ENCODE data around the gene CELA3A. TPM values are rescaled to one million over a fixed set of nuclear protein-coding genes. Genes with fewer than 3 reads are reported as not detected.
"Not testable (repeated sequence)": the region's sequence is repeated elsewhere in the genome, so short reads cannot be mapped to it uniquely, and the experiment has no call there.

Gene CELA3A
- total RNA-seq, 4 donors from 2014 or later, result not detected

DNA sequence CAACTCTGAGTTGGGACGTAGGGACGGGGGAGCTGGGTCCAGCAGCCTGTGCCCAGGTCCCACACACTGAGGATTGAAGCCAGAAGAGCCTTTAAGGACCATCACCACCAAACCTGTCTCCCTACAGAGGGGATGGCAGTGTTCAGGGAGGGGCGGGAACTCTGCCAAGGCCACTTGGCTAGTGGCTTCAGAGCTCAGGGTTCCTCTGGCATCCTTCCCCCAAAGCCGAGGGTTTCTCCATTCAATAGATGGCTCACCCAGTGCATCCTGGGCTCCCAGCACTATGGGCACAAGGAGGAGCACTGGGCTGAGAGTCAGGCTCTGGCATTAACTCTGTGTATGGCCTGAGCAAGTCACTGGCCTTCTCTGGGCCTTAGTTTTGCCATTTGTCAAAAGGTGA is 20.2 kb upstream of the CELA3A start:
- H3K4me3 ChIP-seq; H3K9me3 ChIP-seq; H3K27ac ChIP-seq (replicated peaks in 1 of 4); H3K4me1 ChIP-seq; H3K36me3 ChIP-seq; DNase-seq (ENCODE audit: extremely low spot score); intact Hi-C loops (cut with DNase I); H3K27me3 ChIP-seq: not testable (repeated sequence)
- 58% methylated on average over 2 of the region's 4 CpGs for WGBS

DNA sequence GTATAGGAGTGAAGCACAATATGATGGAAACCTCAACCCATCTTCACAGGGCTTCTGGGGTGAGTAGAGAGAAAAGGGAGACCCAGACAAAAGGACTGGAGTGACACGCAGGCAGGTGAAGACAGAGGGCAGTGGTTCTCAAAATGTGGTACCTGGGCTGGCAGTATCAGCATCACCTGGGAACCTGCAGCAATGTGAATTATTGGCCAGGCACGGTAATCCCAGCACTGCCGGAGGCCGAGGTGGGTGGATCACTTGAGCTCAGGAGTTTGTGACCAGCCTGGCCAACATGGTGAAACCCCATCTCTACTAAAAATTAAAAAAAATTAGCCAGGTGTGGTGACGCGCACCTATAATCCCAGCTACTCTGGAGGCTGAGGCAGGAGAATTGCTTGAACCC is 19.3 kb upstream of the CELA3A start:
- WGBS, result 94% methylated on average over 6 of the region's 6 CpGs
- H3K9me3 ChIP-seq; DNase-seq (ENCODE audit: extremely low spot score); intact Hi-C loops (cut with DNase I); H3K27ac ChIP-seq (replicated peaks in 1 of 4); H3K36me3 ChIP-seq; H3K27me3 ChIP-seq; H3K4me3 ChIP-seq; H3K4me1 ChIP-seq: not testable (repeated sequence)

DNA sequence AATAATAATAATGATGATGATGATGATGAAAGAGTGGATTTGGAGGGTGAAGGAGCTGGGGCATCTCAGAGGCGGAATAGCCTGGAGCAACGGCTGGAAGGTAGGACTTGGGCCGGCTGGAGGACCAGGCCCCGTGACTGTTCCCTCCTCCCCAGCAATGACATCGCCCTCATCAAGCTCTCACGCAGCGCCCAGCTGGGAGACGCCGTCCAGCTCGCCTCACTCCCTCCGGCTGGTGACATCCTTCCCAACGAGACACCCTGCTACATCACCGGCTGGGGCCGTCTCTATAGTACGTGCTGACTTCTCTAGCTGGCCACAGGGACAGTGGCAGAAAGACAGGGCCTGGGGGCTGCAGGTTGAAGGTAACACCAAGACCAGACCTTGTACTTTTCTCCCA is 17.9 kb upstream of the CELA3A start:
- H3K4me1 ChIP-seq; H3K27me3 ChIP-seq; H3K4me3 ChIP-seq; H3K36me3 ChIP-seq; H3K27ac ChIP-seq (replicated peaks in 1 of 4); H3K9me3 ChIP-seq; intact Hi-C loops (cut with DNase I); DNase-seq (ENCODE audit: extremely low spot score): not testable (repeated sequence)
- 54% methylated on average over 4 of the region's 15 CpGs for WGBS

DNA sequence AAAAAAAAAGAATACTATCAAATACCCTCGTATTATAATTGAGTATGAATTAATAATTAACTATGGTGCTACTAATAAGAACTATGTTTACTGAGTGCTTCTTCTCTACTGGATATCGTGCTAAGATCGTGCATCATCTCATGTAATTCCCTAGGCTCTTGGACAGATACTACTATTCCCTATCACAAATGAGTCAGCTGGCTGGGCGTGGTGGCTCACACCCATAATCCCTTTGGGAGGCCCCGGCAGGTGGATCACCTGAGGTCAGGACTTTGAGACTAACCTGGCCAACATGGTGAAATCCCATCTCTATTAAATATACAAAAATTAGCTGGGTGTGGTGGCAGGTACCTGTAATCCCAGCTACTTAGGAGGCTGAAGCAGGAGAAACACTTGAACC is 15.6 kb upstream of the CELA3A start:
- H3K4me1 ChIP-seq; H3K4me3 ChIP-seq; H3K9me3 ChIP-seq; H3K27me3 ChIP-seq; intact Hi-C loops (cut with DNase I); DNase-seq (ENCODE audit: extremely low spot score); H3K27ac ChIP-seq (replicated peaks in 1 of 4); H3K36me3 ChIP-seq: not testable (repeated sequence)
- WGBS, result 0% methylated on average over 1 of the region's 5 CpGs

GRCh38 chr1:21986386-21986785 is 15.1 kb upstream of the CELA3A start:
- H3K27me3 ChIP-seq; H3K36me3 ChIP-seq; H3K9me3 ChIP-seq; H3K27ac ChIP-seq (replicated peaks in 1 of 4); DNase-seq (ENCODE audit: extremely low spot score); H3K4me3 ChIP-seq; intact Hi-C loops (cut with DNase I); H3K4me1 ChIP-seq: not testable (repeated sequence)
- WGBS, result 84% methylated on average over 7 of the region's 12 CpGs

DNA sequence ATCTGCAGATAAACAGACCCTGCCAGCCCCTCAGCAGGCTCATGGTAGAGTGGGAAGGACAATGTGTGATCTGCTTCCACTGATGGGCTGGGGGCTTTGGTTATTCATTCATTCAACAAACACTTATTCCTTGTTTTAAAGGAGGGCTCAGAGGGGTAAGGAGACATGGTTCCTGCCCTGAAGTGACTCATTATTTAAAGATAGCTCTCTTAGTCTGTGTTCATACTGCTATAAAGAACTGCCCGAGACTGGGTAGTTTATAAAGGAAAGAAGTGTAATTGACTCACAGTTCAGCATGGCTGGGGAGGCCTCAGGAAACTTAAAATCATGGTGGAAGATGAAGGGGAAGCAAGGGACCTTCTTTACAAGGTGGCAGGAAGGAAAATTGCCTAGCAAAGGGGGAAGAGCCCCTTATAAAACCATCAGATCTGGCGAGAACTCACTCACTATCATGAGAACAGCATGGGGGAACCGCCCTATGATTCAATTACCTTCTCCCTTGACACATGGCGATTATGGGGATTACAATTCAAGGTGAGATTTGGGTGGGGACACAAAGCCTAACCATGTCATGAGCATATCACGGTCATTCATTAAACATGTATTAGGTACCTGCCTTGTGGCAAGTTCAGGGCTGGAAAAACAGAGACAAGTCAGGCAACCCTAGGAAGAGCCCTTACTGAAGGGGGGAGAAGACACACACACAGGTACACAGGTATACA is 11.6 kb upstream of the CELA3A start:
- H3K9me3 ChIP-seq; H3K4me1 ChIP-seq; DNase-seq (ENCODE audit: extremely low spot score); H3K27ac ChIP-seq (replicated peaks in 1 of 4); H3K27me3 ChIP-seq; H3K36me3 ChIP-seq; H3K4me3 ChIP-seq: not testable (repeated sequence)
- 62% methylated on average over 3 of the region's 5 CpGs for WGBS
- intact Hi-C loops (cut with DNase I), result loop anchor here (2.0 kb wide), 1 partner anchor 21 kb away; no protein-coding TSS in a partner anchor

DNA sequence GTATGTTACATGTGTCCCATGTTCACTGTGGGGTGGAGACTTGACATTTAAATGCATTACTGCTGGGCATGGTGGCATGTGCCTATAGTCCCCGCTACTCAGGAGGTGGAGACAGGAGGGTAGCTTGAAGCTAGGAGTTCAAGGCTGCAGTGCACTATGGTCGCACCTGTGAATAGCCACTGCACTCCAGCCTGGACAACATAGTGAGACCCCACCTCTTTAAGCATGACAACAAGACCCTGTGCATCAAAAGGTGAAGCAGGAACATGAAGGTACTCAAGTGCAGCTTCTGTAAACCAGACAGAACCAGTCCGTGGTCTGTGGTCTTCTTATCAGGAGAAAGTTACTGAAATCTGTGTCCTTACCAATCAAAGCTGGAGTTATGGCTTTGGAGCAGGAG is 9.3 kb upstream of the CELA3A start:
- intact Hi-C loops (cut with DNase I); DNase-seq (ENCODE audit: extremely low spot score); H3K27me3 ChIP-seq: not testable (repeated sequence)

GRCh38 chr1:21994716-21995115 is 6.7 kb upstream of the CELA3A start:
- H3K27me3 ChIP-seq; H3K4me1 ChIP-seq; H3K4me3 ChIP-seq; DNase-seq (ENCODE audit: extremely low spot score); intact Hi-C loops (cut with DNase I); H3K27ac ChIP-seq (replicated peaks in 1 of 4); H3K9me3 ChIP-seq; H3K36me3 ChIP-seq: not testable (repeated sequence)
- WGBS, result 100% methylated on average over 8 of the region's 8 CpGs

More for the DNA sequence above, 9.3 kb upstream of the CELA3A start:
- not testable (repeated sequence) for H3K27ac ChIP-seq (replicated peaks in 1 of 4); H3K4me1 ChIP-seq; H3K36me3 ChIP-seq; H3K9me3 ChIP-seq; H3K4me3 ChIP-seq
- 83% methylated on average over 2 of the region's 3 CpGs for WGBS

- H3K36me3 ChIP-seq; H3K4me1 ChIP-seq; intact Hi-C loops (cut with DNase I); H3K27ac ChIP-seq (replicated peaks in 1 of 4); DNase-seq (ENCODE audit: extremely low spot score); H3K27me3 ChIP-seq; H3K9me3 ChIP-seq; H3K4me3 ChIP-seq: not testable (repeated sequence)
- WGBS, result 100% methylated on average over 3 of the region's 3 CpGs
These were observed 4.8 kb upstream of the CELA3A start for GRCh38 chr1:21996663-21996970.

DNA sequence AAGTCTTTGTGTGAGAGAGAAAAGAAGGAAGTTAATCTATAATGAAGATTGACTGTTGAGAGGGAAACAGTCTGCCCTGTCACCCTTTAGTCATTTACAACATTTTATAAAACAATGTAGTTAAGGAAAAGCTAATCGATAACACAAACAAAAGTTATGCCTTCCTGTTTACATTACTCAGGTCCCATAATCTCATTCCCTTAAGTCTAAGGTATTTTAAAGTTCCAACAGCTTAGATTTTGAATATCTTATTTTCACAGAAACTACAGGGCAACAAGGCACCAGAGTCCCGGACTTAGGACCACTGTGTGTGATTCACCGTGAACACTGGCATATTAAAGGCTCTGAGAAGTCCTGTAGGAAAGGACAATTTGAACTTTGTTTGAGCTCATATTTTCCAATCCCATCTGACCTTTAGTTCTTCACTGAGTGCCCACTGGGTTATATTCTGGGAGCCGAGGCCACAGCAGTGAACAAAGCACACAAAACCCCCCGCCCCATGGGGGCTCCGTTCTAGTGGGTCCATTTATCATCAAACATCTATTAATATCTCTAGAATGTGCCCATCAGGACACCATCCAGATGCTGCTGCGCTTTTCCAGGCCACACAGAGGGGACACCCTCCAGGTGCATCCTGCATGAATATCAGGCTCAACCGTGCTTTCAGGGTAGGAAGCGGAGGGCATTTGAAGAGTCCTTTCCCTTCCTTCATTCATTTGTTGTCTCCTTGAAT is 3.4 kb upstream of the CELA3A start:
- intact Hi-C loops (cut with DNase I); H3K27me3 ChIP-seq; DNase-seq (ENCODE audit: extremely low spot score); H3K9me3 ChIP-seq; H3K4me1 ChIP-seq; H3K4me3 ChIP-seq; H3K27ac ChIP-seq (replicated peaks in 1 of 4); H3K36me3 ChIP-seq: not testable (repeated sequence)
- 77% methylated on average over 9 of the region's 9 CpGs for WGBS

- H3K27me3 ChIP-seq; intact Hi-C loops (cut with DNase I); DNase-seq (ENCODE audit: extremely low spot score); H3K9me3 ChIP-seq; H3K27ac ChIP-seq (replicated peaks in 1 of 4); H3K36me3 ChIP-seq; H3K4me1 ChIP-seq; H3K4me3 ChIP-seq: not testable (repeated sequence)
- WGBS, result 84% methylated on average over 7 of the region's 15 CpGs
These were observed 2.7 kb upstream of the CELA3A start for GRCh38 chr1:21998624-21999294.

DNA sequence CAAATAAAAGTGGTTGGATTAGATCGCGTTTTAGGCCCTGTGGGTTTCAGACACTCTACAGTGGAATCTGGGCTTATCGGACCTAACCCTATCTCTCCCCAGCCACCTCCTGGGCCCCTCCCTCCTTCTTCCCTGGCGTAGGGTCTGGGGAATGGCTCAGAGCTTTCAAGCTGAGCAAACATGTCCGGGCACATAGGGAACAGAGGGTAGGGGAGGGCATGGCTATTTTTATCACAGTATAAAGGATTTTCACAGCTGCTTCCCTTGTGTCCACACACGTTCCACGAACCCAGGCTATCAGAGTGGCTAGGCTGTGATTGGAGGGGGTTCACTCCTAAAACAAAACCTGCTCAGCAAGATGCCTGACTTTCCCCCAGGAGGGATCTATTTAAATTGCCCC is 1.8 kb upstream of the CELA3A start:
- H3K27me3 ChIP-seq; intact Hi-C loops (cut with DNase I); H3K27ac ChIP-seq (replicated peaks in 1 of 4); DNase-seq (ENCODE audit: extremely low spot score); H3K4me1 ChIP-seq; H3K9me3 ChIP-seq; H3K4me3 ChIP-seq; H3K36me3 ChIP-seq: not testable (repeated sequence)
- 33% methylated on average over 3 of the region's 7 CpGs for WGBS

GRCh38 chr1:22002461-22002860 is 1.0 kb downstream of the CELA3A start:
- H3K27ac ChIP-seq (replicated peaks in 1 of 4); H3K9me3 ChIP-seq; H3K27me3 ChIP-seq; H3K36me3 ChIP-seq; H3K4me1 ChIP-seq; intact Hi-C loops (cut with DNase I); H3K4me3 ChIP-seq; DNase-seq (ENCODE audit: extremely low spot score): not testable (repeated sequence)
- WGBS, result 40% methylated on average over 1 of the region's 5 CpGs

Data from esophagus muscularis mucosa (tissue), 4 donors.